Measurements from ENCODE around the gene PGA3. TPM values are rescaled to one million over a fixed set of nuclear protein-coding genes. Genes with fewer than 3 reads are reported as not detected.
"Not testable (repeated sequence)": the region's sequence is repeated elsewhere in the genome, so short reads cannot be mapped to it uniquely, and the experiment has no call there.

Gene PGA3
- total RNA-seq, result 1 to 10 TPM in 1 of 3 donors, not detected in 2; 1.1 TPM
- long read RNA-seq, donor 1, result 0 reads
- long read RNA-seq, donor 2, result 0 reads

DNA sequence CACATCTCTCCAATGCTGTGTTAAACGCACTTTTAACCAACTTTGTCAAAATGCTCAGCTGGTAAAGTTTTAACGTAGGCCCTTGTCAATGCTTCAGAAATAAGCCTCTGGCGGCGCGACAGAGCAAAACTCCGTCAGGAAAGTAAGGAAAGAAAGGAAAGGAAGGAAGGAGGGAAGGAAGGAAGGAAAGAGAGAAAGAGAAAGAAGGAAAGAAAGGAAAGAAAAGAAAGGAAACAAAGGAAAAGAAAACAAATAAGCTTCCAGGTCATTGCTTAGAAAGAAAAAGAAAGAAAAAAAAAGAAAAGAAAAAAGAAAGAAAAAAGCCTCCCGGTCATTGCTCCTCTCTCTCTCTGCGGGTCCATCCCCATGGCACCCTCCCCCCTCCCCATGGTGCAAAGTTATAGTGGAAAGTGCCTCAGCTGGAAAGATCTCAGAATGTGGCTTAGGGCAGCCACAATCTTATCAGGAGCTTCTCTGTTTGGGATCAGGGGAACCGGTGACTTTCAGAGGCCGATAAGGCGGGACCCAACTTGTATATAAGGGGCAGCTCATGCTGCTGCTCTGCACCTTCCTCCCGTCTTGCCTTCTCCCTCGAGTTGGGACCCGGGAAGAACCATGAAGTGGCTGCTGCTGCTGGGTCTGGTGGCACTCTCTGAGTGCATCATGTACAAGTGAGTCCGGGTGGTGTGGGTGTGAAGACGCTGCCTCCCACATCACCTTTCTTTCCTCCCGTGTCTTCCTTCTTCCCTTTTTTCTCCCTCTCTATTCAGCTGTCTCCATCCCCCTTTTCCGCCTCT, at the start of gene PGA3:
TSS of gene PGA3 (plus strand) at position 566 of the 797 bp plus-strand sequence. CDS start at position 616, 50 bp downstream.
- H3K4me3 ChIP-seq; intact Hi-C loops (cut with DNase I, micrococcal nuclease); ATAC-seq; H3K4me1 ChIP-seq (ENCODE audit: low read depth); H3K9me3 ChIP-seq; H3K36me3 ChIP-seq (ENCODE audit: low read depth); DNase-seq: not testable (repeated sequence)

DNA sequence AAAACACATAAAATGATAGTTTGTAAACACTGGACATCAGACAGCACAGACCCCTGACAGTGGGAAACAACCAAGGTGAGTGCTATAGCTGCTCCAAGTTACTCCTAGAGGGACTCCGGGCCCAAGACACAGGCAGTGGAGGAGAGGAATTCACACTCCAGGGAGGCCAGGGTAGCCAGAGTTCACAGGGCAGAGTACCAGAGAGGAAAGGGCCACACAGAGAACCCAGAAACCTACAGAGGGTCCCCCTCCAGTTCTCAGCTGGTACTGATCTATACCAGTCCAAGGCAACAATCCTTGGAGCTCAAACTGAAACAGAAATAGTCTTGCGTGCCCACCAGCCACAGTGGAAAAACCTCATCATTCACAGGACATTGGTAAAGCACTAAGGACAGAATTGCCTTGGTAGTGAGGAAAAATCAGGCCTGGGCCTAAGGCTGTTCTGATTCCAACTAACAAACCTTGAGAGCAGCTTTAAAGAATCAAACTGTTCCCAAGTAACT, 49.7 kb upstream of the PGA3 start:
- Histone ChIP-seq H3K4me1 (ENCODE audit: low read depth) (peaks cover 47% of the 10 kb centered on the region), H3K9me3 (no peaks in the 10 kb centered on the region), H3K4me3 (no peak overlapping the region), H3K36me3 (ENCODE audit: low read depth) (no peaks in the 10 kb centered on the region)
- DNase-seq (no peak), ATAC-seq (no peak)
- intact Hi-C loops (cut with DNase I, micrococcal nuclease), result no loop called here
- TF ChIP-seq, protein P1, sequence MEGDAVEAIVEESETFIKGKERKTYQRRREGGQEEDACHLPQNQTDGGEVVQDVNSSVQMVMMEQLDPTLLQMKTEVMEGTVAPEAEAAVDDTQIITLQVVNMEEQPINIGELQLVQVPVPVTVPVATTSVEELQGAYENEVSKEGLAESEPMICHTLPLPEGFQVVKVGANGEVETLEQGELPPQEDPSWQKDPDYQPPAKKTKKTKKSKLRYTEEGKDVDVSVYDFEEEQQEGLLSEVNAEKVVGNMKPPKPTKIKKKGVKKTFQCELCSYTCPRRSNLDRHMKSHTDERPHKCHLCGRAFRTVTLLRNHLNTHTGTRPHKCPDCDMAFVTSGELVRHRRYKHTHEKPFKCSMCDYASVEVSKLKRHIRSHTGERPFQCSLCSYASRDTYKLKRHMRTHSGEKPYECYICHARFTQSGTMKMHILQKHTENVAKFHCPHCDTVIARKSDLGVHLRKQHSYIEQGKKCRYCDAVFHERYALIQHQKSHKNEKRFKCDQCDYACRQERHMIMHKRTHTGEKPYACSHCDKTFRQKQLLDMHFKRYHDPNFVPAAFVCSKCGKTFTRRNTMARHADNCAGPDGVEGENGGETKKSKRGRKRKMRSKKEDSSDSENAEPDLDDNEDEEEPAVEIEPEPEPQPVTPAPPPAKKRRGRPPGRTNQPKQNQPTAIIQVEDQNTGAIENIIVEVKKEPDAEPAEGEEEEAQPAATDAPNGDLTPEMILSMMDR (IDR thresholded peaks at IDR 0.05), result no peak

DNA sequence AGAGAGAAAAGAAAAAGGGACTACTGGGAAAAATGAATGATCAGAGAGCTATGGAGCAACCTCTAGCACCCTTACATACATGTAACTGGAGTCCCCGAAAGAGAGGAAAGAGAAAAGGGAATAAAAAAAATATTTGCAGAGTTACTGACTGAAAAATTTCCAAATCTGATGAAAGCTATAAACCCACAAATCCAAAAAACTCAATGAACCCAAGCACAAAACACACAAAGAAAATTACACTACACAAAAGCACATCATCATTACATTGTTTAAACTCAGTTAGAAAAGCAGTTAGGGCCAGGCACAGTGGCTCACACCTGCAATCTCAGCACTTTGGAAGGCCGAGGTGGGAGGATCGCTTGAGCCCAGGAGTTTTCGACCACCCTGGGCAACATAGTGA, 48.8 kb upstream of the PGA3 start:
- intact Hi-C loops (cut with DNase I, micrococcal nuclease), result no loop called here
- H3K4me3 ChIP-seq, result no peak overlapping the region
- ATAC-seq, result no peak
- TF ChIP-seq, protein P1 (IDR thresholded peaks at IDR 0.05), result no peak
- H3K9me3 ChIP-seq, result no peaks in the 10 kb centered on the region
- no peaks in the 10 kb centered on the region for H3K36me3 ChIP-seq (ENCODE audit: low read depth)
- no peak for DNase-seq
- peaks cover 53% of the 10 kb centered on the region for H3K4me1 ChIP-seq (ENCODE audit: low read depth)

DNA sequence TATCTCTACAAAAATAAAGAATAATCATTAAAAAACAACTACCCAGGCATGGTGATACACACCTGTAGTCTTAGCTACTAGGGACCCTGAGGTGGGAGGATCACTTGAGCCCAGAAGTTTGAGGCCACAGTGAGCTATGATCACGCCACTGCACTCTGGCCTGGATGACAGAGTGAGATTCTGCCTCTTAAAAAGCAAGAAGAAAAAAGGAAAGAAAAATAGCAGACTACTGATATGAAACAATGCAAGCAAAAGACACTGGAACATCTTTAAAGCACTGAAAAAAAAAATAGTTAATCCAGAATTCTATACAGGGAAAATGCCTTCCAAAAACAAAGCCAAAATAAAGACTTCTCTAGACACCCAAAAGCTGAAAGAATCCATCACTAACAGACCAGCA, 48.0 kb upstream of the PGA3 start:
- H3K9me3 ChIP-seq, result no peaks in the 10 kb centered on the region
- TF ChIP-seq, protein P1 (IDR thresholded peaks at IDR 0.05), result no peak
- H3K4me3 ChIP-seq, result no peak overlapping the region
- H3K4me1 ChIP-seq (ENCODE audit: low read depth), result peaks cover 53% of the 10 kb centered on the region
- ATAC-seq (no peak), DNase-seq (no peak)
- intact Hi-C loops (cut with DNase I, micrococcal nuclease), result no loop called here
- no peaks in the 10 kb centered on the region for H3K36me3 ChIP-seq (ENCODE audit: low read depth)

- Histone ChIP-seq H3K4me3 (no peak overlapping the region), H3K4me1 (ENCODE audit: low read depth) (peaks cover 49% of the 10 kb centered on the region), H3K36me3 (ENCODE audit: low read depth) (no peaks in the 10 kb centered on the region), H3K9me3 (no peaks in the 10 kb centered on the region)
- TF ChIP-seq, protein P1 (IDR thresholded peaks at IDR 0.05), result no peak
- DNase-seq, result no peak
- intact Hi-C loops (cut with DNase I, micrococcal nuclease), result no loop called here
- no peak for ATAC-seq
These were observed 47.6 kb upstream of the PGA3 start for GRCh38 chr11:61155741-61156140.

GRCh38 chr11:61157743-61158142, 45.6 kb upstream of the PGA3 start:
- Histone ChIP-seq H3K36me3 (ENCODE audit: low read depth) (no peaks in the 10 kb centered on the region), H3K4me3 (no peak overlapping the region), H3K9me3 (no peaks in the 10 kb centered on the region), H3K4me1 (ENCODE audit: low read depth) (peaks cover 45% of the 10 kb centered on the region)
- DNase-seq (no peak), ATAC-seq (no peak)
- intact Hi-C loops (cut with DNase I, micrococcal nuclease), result no loop called here
- TF ChIP-seq, protein P1 (IDR thresholded peaks at IDR 0.05), result no peak
